Bronchial epithelial cell (primary cell): Measurements from ENCODE around the gene DCBLD2. TPM values are rescaled to one million over a fixed set of nuclear protein-coding genes. Genes with fewer than 3 reads are reported as not detected.

Source experiments
- DNase-seq: peaks from one replicate; pipeline ENCODE4 v3.0.0-alpha.2; 2010; ENCODE audit warnings: low read depth
- FAIRE-seq: peaks from 2 replicates; lab custom pipeline; 2011; peaks lifted over from hg19 to GRCh38; lab: Jason Lieb, UNC
- H3K27me3 ChIP-seq: 2 replicates; pipeline ENCODE4 v1.5.1; 2011; ENCODE audit warnings: low read length; ENCODE audit not compliant: control insufficient read depth, insufficient read depth
- H3K36me3 ChIP-seq: 2 replicates; pipeline ENCODE4 v1.5.1; 2011; ENCODE audit warnings: low read length; ENCODE audit not compliant: control insufficient read depth, insufficient read depth
- H3K4me3 ChIP-seq: 2 replicates; pipeline ENCODE4 v1.5.1; 2011; ENCODE audit warnings: mild to moderate bottlenecking, low read depth, low read length, control low read depth
- total RNA-seq: library from RNA; depleted of rRNA; stranded (reverse); fragments of >200 nt; gene quantifications from 2 replicates; pipeline ENCODE4 v1.2.1, GENCODE V29; 2014
- TF ChIP-seq, protein P1 (sequence below): IDR thresholded peaks from 2 replicates; pipeline ENCODE4 v1.5.1; 2011; ENCODE audit warnings: mild to moderate bottlenecking, moderate library complexity, low read length, control low read depth, inconsistent platforms; ENCODE audit not compliant: insufficient read depth, severe bottlenecking

The DCBLD2 gene
- total RNA-seq, 1 donor from 2014 or later = 96.1 TPM

DNA sequence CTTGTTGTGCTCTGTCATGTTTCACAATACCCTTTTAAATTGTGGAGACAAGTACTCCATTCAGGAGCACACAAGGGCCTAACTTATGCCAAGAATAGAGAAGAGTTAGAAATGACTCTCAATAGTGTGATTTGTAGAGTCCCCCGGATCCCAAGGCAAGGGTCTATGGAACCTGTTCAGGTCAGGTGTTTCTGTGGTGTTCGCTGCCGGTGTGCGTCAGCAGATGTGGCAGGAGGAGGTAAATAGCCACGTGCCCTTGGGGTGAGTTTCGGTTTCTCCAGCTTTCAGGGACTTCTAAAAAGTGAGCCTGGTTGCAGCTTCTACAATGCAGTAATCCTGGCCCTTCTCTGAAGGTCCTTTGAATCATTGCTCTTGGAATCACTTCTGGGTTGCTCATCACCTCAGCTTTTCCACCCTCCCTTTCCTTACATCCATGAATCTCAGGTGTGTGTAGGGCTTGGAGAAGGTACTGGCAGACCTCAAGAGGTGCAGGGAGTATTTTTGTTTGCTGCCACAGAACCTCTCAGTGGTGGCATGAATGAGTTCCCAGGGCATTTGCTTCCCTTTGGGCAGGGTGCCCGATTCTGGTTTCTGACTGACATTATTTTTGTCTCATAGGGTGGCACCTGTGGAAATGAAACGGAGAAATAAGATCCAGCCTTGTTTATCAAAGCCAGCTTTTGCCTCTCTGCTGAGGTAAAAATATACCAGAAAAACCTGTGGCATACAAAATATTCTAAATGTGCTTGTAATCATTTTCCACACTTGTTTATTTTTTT is 131.0 kb downstream of the DCBLD2 start:
- DNase-seq (no peak), FAIRE-seq (no peak)
- Histone ChIP-seq H3K27me3 (no peaks in the 10 kb centered on the region), H3K36me3 (no peaks in the 10 kb centered on the region), H3K4me3 (no peak overlapping the region)
- TF ChIP-seq, protein P1, sequence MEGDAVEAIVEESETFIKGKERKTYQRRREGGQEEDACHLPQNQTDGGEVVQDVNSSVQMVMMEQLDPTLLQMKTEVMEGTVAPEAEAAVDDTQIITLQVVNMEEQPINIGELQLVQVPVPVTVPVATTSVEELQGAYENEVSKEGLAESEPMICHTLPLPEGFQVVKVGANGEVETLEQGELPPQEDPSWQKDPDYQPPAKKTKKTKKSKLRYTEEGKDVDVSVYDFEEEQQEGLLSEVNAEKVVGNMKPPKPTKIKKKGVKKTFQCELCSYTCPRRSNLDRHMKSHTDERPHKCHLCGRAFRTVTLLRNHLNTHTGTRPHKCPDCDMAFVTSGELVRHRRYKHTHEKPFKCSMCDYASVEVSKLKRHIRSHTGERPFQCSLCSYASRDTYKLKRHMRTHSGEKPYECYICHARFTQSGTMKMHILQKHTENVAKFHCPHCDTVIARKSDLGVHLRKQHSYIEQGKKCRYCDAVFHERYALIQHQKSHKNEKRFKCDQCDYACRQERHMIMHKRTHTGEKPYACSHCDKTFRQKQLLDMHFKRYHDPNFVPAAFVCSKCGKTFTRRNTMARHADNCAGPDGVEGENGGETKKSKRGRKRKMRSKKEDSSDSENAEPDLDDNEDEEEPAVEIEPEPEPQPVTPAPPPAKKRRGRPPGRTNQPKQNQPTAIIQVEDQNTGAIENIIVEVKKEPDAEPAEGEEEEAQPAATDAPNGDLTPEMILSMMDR = no peak

GRCh38 chr3:98769448-98769847 is 132.0 kb downstream of the DCBLD2 start:
- DNase-seq (no peak), FAIRE-seq (no peak)
- Histone ChIP-seq H3K4me3 (no peak overlapping the region), H3K27me3 (no peaks in the 10 kb centered on the region), H3K36me3 (no peaks in the 10 kb centered on the region)
- TF ChIP-seq, protein P1 = no peak

GRCh38 chr3:98768961-98769360 is 132.5 kb downstream of the DCBLD2 start:
- Histone ChIP-seq H3K27me3 (no peaks in the 10 kb centered on the region), H3K4me3 (no peak overlapping the region), H3K36me3 (no peaks in the 10 kb centered on the region)
- no peak for FAIRE-seq
- TF ChIP-seq, protein P1 = no peak
- no peak for DNase-seq

DNA sequence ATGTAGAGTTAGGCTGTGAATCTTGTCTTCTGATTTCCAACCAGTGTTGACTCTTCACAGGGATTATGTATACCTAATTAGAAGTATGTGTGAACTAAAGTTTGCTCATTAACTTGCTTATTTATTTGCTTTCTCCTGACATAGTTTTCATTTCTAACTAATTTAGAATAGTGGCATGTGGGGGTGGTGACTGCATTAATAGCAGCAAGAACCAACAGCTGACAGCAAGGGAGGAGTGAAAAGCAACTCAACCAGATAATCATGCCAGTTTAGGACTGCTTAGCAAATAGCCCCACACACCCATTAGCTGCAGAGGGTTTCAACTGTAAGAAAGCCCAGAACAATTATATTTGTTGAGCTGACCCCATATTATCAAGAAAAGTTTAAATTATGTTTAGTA is 134.6 kb downstream of the DCBLD2 start:
- H3K27me3 ChIP-seq = no peaks in the 10 kb centered on the region
- TF ChIP-seq, protein P1 = no peak
- DNase-seq (no peak), FAIRE-seq (no peak)
- H3K4me3 ChIP-seq = no peak overlapping the region
- H3K36me3 ChIP-seq = no peaks in the 10 kb centered on the region

GRCh38 chr3:98765721-98766120 is 135.8 kb downstream of the DCBLD2 start:
- FAIRE-seq (no peak), DNase-seq (no peak)
- H3K4me3 ChIP-seq = no peak overlapping the region
- H3K36me3 ChIP-seq = no peaks in the 10 kb centered on the region
- no peaks in the 10 kb centered on the region for H3K27me3 ChIP-seq
- TF ChIP-seq, protein P1 = no peak
